Right ventricle myocardium inferior (tissue), 1 donor: ENCODE data around the gene SLC44A3. TPM values are rescaled to one million over a fixed set of nuclear protein-coding genes. Genes with fewer than 3 reads are reported as not detected.
A peak's percentile ranks its signal among the peaks of the same experiment; 100 is the strongest.
"Not testable (repeated sequence)": the region's sequence is repeated elsewhere in the genome, so short reads cannot be mapped to it uniquely, and the experiment has no call there.

Source experiments
- ATAC-seq: fragments of 200-7000 bp; cut with Tn5 transposase; one replicate; pipeline ENCODE4 v1.9.1; 2020; ENCODE audit warnings: mild to moderate bottlenecking, moderate library complexity
- DNase-seq: peaks from one replicate; pipeline ENCODE4 v3.0.0; 2021; ENCODE audit errors: missing footprints
- intact Hi-C: fragments of 100-400 bp; cut with DNase I; formaldehyde crosslinking; loops from one replicate; pipeline ENCODE4 v1.11.0; 2022
- total RNA-seq: library from RNA; stranded (reverse); fragmentation: NEBNext Ultra II Directional; extraction: Animal tissue kit (Norgen Biotek cat#: 25700); gene quantifications from one replicate; pipeline ENCODE4 v1.2.1, GENCODE V29; 2021
- donor health status: DM: no; HTN: yes; CAD: no; lungs with severe emphysema.

The SLC44A3 gene
- total RNA-seq, 1 donor from 2014 or later: 6.5 TPM

GRCh38 chr1:94922761-94923331, 102.7 kb downstream of the SLC44A3 start:
- intact Hi-C loops: no loop called here
- ATAC-seq (no peak), DNase-seq (no peak)

GRCh38 chr1:94925004-94925403, 104.8 kb downstream of the SLC44A3 start:
- DNase-seq (no peak), ATAC-seq (no peak)
- intact Hi-C loops: loop anchor here (5.0 kb wide), 2 partner anchors 37 to 97 kb away; no protein-coding TSS in a partner anchor

- DNase-seq: peak; percentile 79
- intact Hi-C loops: loop anchor here (2.0 to 5.0 kb wide), 4 partner anchors 37 to 115 kb away; no protein-coding TSS in a partner anchor
- ATAC-seq: peak; percentile 40
Observed at GRCh38 chr1:94925561-94926125, 105.5 kb downstream of the SLC44A3 start.

- DNase-seq (peak; percentile 72), ATAC-seq (peak; percentile 75)
- intact Hi-C loops: loop anchor here (2.0 to 5.0 kb wide), 4 partner anchors 36 to 114 kb away; no protein-coding TSS in a partner anchor
Observed at GRCh38 chr1:94926126-94926914, 106.2 kb downstream of the SLC44A3 start.

GRCh38 chr1:94926915-94927404, 106.8 kb downstream of the SLC44A3 start, which contains the start of gene CNN3:
Gene CNN3, minus strand, starts transcription at chr1:94927110. Its CDS starts 216 bp downstream, at chr1:94926894.
- DNase-seq (peak; percentile 94), ATAC-seq (peak; percentile 95)
- intact Hi-C loops: loop anchor here (2.0 to 5.0 kb wide), 4 partner anchors 35 to 114 kb away; no protein-coding TSS in a partner anchor

GRCh38 chr1:94927405-94928175, 107.4 kb downstream of the SLC44A3 start:
- intact Hi-C loops: loop anchor here (2.0 to 5.0 kb wide), 4 partner anchors 35 to 113 kb away; no protein-coding TSS in a partner anchor
- ATAC-seq (no peak), DNase-seq (no peak)

GRCh38 chr1:94928293-94928939, 108.3 kb downstream of the SLC44A3 start:
- intact Hi-C loops: loop anchor here (5.0 kb wide), 2 partner anchors 34 to 94 kb away; no protein-coding TSS in a partner anchor

GRCh38 chr1:94929351-94930217, 109.4 kb downstream of the SLC44A3 start:
- intact Hi-C loops: loop anchor here (5.0 kb wide), 2 partner anchors 33 to 93 kb away; no protein-coding TSS in a partner anchor
- ATAC-seq: no peak
- peak; percentile 62 for DNase-seq

More at GRCh38 chr1:94928293-94928939, 108.3 kb downstream of the SLC44A3 start:
- ATAC-seq (no peak), DNase-seq (no peak)

GRCh38 chr1:94931254-94931841, 111.2 kb downstream of the SLC44A3 start:
- intact Hi-C loops: no loop called here
- ATAC-seq (no peak), DNase-seq (no peak)

GRCh38 chr1:94934551-94934950, 114.4 kb downstream of the SLC44A3 start:
- ATAC-seq: no peak
- no peak for DNase-seq
- intact Hi-C loops: no loop called here

- intact Hi-C loops: no loop called here
- DNase-seq (no peak), ATAC-seq (no peak)
Observed at GRCh38 chr1:94935034-94935433, 114.9 kb downstream of the SLC44A3 start.

- DNase-seq (no peak), ATAC-seq (no peak)
- intact Hi-C loops: no loop called here
Observed at GRCh38 chr1:94935476-94935875, 115.3 kb downstream of the SLC44A3 start.

- DNase-seq: no peak
- intact Hi-C loops: no loop called here
- ATAC-seq: no peak
Observed at GRCh38 chr1:94936861-94937620, 116.9 kb downstream of the SLC44A3 start.

GRCh38 chr1:94937820-94938219, 117.7 kb downstream of the SLC44A3 start:
- ATAC-seq: no peak
- intact Hi-C loops: no loop called here
- no peak for DNase-seq

GRCh38 chr1:94940738-94941137, 120.6 kb downstream of the SLC44A3 start:
- DNase-seq (no peak), ATAC-seq (no peak)
- intact Hi-C loops: no loop called here

- intact Hi-C loops, DNase-seq, ATAC-seq: not testable (repeated sequence)
Observed at GRCh38 chr1:94941480-94941879, 121.3 kb downstream of the SLC44A3 start.
